ENCODE measurements around the gene CKAP4.

CKAP4 gene

DNA sequence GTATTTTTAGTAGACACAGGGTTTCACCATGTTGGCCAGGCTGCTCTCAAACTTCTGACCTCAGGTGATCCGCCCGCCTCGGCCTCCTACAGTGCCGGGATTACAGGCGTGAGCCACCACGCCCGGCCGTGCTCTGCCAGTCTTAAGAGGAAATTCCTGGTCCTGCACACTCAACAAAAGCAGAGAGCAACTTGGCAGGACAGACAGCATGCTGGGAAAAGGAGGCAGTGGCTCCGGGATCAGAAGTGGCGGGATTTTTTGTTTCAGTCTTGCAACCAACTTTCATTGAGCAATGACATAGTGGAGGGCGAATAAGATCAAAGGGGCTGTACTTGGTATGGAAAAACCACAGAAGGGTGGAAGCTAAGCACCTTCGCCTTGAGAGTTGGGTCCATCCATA is 2.1 kb downstream of the CKAP4 start:
- no peak for FAIRE-seq
- DNase-seq (ENCODE audit: insufficient read length, low spot score) = no peak

DNA sequence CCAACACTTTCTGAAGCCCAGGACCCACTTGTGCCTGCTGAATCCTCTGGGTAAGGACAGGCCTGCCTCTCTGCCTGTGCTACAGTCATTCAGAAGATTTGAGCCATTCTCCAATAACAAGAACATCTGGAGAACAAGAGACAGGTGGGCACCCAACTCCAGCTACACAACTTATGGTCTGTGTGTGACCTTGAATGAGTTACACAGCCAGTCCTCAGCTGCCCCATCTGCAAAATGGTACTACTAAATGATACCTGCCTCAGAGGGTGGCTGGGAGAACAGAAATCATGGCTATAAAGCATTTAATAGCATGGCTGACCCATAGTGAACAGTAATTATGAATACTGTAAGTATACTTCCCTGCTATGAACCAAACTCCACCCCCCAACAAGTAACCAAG is 4.2 kb downstream of the CKAP4 start:
- DNase-seq (ENCODE audit: insufficient read length, low spot score) (no peak), FAIRE-seq (no peak)

DNA sequence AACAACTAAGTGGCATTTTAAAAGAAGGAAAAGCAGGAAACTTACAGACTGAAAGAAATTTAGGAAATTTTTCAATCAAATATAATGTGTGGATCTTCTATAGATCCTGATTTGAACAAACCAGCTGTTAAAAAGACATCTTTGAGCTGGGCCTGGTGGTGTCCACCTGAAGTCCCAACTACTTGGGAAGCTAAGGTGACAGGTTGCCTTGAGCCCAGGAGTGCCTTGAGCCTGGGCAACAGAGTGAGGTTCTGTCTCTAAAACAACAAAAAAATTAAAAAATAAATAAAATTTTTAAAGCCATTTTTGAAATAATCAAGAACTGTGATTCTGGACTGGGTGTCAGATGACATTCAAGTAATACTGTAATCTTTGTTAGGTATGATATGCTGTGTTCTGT is 7.0 kb downstream of the CKAP4 start:
- DNase-seq (ENCODE audit: insufficient read length, low spot score) = no peak
- no peak for FAIRE-seq

DNA sequence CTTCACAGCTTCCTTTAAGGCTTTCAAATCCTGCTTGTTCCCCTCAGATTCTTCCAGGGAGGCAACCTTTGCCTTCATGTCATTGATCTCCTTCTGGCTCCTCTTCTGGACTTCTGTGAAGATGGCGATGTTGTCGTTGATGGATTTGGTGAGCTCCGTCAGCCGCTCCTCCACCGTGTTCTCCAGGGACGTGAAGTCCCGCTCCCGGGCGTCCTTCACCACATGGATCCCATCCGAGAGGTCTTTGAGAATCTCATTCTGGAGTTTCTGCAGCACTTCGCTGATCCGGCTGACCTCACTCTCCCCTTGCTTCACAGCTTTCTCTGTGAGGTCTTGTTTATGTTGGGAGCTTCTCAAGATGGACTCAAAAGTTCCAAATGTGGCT is 7.9 kb downstream of the CKAP4 start:
- DNase-seq (ENCODE audit: insufficient read length, low spot score) (no peak), FAIRE-seq (no peak)

DNA sequence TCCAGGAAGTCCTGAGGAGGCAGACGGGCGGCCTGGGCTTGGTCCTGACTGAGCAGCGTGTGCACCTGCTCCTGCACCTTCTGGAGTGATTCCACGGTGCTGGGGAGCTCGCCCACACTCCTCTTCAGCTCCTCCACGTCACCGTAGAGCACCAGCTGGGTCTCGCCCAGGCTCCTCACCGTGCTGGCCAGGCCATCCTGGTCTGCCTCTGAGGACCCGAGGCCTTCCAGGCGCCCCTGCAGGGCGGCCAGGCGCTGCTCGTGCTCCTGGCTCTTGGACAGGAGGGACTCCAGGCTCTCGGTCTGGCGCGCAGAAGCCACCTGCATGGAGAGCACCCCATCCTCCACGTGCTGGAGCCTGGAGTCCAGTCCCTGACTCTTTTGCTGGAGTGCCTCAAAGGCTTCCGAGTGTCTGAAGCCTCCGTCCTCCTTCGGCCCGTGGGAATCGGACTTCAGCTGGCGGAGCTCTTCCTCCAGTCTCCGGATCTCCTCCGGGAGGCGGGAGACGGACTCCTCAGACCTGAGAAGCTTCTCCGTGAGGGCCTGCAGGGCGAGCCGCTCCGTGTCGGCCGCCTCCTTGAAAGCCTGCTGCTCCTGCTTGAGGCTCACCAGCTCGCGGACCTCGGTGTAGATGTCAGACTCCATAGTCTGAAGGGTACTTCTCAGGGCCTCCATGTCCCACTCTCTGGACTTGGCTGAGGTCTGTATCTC is 8.4 kb downstream of the CKAP4 start:
- DNase-seq (ENCODE audit: insufficient read length, low spot score) = no peak
- no peak for FAIRE-seq

DNA sequence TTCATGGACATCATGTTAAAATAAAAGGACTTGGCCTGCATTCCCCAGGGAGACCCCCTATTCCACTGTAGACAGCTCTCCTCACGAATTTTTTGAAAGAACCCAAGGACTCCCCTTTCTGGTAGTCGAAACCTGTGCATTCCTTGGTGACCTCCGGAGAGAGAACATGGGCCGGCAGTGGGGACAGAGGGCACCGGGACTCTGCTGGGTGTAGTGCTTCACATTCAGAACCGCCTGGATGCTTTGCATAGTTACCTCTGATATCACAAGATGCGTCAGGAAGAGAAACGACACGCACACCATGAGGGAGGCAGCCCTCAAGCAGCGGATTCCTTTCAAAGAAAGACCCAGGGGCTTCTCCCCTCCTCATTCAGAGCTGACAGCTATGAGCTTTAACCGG is 9.7 kb downstream of the CKAP4 start:
- no peak for FAIRE-seq

DNA sequence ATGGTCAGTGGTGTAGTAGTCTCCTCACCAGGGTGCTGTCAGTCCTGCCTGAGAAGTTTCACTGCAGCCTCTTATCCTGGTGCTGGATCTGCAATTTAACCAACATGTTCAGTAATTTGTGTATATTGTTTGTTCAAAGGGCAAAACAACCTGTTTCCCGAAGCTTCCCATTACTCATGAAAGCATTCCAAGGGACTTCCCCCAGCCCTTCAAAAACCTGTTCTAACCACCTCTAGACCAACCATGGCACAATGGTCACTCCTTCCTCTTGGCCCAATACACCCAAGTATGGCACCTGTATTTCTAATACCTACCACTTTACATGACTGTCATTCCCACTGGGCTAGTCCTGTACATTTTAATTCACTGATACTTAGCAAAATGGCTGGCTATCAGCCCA is 12.1 kb downstream of the CKAP4 start:
- FAIRE-seq (no peak), DNase-seq (ENCODE audit: insufficient read length, low spot score) (no peak)

More for the DNA sequence above, 9.7 kb downstream of the CKAP4 start:
- no peak for DNase-seq (ENCODE audit: insufficient read length, low spot score)

DNA sequence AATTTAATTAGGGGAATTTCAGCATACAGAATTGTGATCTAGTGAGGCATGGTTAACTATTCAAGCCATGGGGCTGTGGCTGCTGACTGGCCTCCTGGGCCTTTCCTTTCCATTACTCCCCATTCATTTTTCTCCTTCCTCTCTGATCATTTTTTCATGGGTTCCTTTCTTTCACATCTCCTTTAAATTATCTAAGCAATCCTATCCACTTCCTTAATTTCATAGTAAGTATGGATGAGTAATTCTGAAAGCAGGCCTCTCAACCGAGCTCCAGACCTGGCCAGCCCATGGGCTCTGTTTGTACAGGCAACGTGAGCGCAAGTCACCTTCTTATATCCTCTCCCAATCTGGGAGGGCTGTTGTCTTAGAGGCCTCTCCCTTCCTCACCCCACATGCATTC is 13.4 kb downstream of the CKAP4 start:
- FAIRE-seq (no peak), DNase-seq (ENCODE audit: insufficient read length, low spot score) (no peak)

DNA sequence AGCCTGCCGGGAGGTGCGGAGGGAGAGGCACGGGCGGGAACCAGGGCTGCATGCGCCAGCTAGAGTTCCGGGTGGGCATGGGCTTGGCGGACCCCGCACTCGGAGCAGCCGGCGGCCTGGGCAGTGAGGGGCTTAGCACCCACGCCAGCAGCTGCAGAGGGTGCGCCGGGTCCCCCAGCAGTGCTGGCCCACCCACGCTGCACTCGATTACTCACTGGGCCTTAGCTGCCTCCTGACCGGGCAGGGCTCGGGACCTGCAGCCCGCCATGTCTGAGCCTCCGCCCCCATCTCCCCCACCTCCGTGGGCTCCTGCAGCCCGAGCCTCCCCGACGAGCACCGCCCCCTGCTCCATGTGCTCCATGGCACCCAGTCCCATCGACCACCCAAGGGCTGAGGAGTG is 14.8 kb downstream of the CKAP4 start:
- DNase-seq (ENCODE audit: insufficient read length, low spot score) (no peak), FAIRE-seq (no peak)

DNA sequence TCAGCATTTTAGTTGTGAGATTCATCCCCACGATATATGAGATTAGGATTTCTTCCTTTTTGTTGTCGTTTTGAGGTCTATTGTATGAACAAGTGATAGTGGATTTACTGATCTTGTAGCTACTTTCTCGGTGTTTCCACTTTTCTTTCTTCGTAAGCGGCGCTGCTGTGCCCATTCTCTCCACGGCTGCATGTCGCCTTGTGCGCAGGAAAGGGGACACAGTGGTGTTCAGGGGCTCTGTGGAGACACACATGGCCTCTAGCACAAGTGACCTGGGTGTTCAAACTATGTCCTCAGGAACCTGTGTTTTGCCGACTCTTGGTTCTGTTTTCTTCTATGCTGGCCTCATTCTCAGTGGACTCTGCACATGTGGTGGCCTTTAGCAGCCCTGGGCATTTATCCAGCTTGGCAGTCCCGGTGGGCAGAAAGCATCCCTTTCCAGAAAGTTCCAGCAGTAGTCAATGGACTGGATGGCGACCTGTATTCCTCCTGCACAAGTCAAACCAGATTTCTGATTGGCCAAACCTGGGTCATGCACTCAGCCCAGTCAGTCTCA is 18.7 kb downstream of the CKAP4 start:
- FAIRE-seq = no peak
- DNase-seq (ENCODE audit: insufficient read length, low spot score) = no peak

DNA sequence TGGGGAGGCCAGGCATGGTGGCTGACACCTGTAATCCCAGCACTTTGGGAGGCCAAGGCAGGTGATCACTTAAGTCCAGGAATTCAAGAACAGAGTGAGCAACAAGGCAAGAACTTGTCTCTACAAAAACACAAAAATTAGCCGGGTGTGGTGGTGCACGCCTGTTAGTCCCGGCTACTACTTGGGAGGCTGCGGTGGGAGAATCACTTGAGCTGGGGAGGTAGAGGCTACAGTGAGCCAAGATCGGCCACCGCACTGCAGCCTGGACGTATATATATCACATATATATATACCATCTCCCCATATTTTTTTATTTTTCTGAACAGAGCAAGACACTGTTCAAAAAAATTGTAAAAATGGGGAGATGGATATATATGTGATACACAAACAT is 19.5 kb downstream of the CKAP4 start:
- no peak for DNase-seq (ENCODE audit: insufficient read length, low spot score)
- FAIRE-seq = no peak

DNA sequence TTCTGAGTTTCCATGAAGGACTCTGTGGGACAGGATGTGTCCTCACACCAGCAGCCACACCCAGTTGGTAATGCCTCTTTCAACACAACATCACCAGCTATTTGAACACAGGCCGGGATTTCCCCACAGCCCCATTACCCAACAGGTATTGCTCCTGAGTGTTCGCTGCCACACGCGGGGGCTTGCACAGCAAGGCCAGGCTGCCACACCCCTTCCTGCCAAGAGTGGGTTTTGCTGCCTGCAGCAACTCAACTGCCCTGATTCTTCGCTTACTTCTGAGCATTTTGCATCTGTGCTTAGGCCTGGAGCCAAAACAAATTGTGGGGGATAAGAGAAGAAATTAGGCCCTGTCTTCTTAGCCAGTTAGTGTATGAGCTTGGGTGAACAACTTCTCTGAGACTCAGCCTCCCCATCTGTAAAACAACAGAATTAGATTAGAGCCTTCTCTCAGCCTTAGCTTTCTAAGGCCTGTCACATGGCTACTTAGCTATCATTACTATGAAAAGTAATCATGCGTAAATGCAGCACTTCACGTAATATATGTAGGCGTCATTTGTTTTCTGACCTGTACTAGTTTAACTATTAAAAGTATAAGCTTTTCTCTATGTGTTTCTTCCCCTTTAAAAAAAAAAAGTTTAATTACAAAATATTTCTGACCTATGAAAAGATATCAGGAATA is 20.0 kb downstream of the CKAP4 start:
- no peak for FAIRE-seq
- no peak for DNase-seq (ENCODE audit: insufficient read length, low spot score)

DNA sequence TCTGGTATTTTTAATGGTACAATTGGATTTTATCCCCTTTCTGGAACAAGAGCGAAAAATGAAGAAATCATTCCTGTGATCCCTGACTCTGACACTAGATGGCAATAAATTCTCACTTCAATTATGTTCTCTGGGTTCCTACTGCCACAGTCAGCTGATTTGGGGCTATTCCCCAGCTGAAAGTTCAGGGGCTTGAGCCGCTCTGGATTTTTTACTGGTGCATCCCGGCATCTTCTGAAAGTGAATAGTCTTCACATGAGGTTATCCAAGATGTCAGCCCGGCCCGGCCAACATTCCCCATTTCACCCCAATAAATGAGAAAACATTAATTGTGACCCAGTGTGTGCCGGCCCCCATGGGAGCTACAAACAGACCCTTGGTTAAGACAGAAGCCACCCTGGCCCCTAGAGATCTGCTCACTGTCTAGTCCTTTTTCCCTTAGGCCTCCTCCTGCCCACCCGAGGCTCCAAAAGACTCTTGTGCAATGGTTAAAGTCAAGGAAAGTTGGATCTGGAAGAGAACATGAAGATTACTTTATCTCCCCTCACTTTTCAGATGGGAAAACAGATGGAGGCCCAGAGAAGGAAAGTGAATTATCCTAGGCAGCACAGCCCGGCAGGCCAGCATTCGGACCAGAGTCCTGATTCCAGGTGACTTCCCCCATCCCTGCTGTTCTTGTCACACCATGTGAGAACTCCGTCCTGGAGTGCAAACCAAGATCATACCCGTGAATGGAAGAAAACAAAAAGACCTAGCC is 20.8 kb downstream of the CKAP4 start:
- FAIRE-seq = no peak

DNA sequence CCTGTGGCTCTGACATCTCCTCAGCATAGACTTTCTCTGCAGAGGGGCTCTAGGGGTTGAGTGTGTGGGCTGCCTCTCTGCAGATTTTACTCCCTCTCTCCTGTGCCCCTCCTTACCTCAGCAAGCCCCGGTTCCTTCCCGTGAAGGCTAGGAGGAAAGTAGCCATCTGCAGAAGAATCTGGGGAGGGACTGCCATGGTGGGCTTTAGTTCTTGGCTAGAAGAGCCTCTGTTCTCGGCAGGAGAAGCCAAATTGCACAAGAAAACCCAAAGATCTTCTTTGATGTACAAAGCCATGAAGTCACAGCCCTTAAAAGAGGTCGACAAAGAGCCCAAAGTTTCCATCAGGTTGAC is 23.5 kb downstream of the CKAP4 start:
- DNase-seq (ENCODE audit: insufficient read length, low spot score) (no peak), FAIRE-seq (no peak)

More for the DNA sequence above, 20.8 kb downstream of the CKAP4 start:
- DNase-seq (ENCODE audit: insufficient read length, low spot score) = peak; percentile 79

DNA sequence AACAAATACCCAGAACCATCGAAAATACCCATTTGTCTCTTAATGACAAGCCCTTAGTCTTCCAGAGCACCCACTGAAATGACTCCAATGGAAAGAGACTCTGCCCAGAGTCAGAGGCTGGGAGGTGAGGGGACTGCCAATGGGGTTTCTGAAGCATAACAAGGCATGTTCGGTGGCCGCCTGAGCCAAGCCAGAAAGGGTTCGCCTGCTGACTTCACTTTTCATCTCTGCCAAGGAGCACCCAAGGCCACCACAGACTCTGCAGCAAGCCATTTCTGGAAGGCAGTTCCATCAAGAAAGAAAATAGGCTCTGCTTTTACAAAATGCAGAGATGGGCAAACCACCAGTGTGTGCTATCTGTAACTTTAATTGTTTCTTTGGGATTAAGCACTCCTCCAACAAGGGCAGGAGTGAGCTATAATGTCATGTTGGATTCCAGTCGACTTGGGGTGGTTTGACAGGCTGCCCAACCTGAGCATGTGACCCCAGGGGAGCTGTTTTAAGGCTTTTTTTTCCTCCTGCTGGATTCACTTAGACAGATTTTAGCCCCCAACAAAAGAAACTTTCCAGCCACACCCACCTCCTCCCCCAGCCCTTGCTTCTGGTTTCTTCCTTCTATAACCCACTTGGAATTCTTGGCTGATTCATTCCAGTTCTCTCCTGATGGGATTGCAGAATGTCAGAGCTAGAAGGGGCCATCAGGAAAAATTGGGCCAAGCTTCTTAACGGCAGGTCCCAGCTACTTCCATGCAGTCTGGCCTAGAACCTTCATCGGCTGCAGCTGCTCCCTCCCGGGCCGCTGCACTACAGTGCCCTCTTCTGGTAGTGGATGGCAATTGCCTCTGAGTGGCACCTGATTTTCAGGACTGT is 24.1 kb downstream of the CKAP4 start:
- FAIRE-seq (no peak), DNase-seq (ENCODE audit: insufficient read length, low spot score) (peak; percentile 84)

DNA sequence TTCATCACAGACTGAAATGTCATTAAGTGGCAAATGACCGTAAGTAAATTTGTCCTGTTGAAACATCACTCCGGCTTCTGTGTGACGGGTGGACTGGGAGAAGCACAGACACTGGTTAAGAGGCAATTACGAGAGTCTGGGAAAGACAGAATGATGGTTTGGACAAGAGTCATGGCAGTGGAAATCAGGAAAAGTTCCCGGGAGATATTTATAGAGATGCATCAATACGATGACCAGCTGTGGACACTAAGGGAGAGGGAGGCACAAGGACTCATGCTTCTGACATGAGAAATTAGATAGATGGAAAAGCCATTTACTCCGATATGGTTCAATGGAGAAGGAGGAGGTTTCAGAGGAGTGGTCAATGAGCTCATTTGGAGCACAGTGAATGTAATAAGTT is 27.3 kb downstream of the CKAP4 start:
- no peak for DNase-seq (ENCODE audit: insufficient read length, low spot score)
- no peak for FAIRE-seq

DNA sequence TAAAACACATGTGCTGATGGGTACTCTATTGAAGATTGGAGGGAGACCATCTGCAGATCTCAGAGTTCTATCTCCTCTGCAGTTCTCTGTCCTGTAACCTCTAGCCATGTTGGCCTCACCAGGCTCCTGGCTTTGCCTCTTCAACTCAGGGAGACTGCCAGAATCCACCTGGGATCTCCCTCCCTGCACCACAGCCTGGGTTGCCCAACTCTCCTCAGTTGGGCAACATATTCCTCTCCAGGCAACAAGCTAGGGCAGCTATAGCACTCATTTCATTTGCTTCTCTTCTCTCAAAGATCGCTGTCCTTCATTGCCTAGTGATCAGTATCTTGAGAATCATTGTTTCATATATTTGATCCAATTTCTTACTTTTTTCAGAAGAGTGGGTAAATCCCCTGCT is 28.8 kb downstream of the CKAP4 start:
- no peak for DNase-seq (ENCODE audit: insufficient read length, low spot score)

DNA sequence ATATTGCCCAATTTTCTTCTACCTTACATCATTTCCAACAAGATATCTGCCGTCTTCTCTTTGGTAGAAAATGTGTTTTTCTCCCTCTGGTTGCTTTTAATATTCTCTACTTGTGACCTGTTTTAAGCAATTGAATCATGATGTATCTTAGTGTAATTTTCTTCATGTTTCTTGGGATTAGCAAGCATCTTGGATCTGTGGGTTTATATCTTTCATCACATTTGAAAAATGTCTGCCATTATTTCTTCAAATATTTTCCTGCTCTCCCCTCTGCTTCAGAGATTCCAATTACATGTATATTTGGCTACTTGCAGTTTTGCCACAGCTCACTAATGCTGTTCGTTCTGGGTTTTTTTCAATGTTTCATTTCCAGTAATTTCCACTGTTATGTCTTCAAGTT is 30.1 kb downstream of the CKAP4 start:
- no peak for FAIRE-seq
- DNase-seq (ENCODE audit: insufficient read length, low spot score) = no peak

More for the DNA sequence above, 28.8 kb downstream of the CKAP4 start:
- FAIRE-seq = no peak

DNA sequence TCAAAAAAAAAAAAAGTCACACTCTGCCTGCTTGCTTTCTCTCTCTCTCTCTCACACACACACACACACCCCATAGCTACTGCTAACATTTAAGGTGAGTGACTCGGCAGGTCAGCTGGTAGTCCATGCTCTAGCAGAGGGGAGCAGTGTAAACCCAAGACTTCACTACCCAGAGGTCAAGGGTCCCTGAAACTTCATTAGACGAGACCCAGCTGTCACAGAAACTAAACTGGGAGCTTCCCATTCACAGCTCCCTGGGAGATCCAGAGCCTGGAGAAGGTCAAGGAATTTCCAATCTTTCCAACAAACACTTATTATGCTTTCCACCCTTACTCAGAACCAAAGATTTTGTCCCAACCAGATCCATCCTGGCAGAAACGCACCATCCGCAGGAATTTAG is 33.2 kb downstream of the CKAP4 start:
- no peak for DNase-seq (ENCODE audit: insufficient read length, low spot score)
- FAIRE-seq = no peak

DNA sequence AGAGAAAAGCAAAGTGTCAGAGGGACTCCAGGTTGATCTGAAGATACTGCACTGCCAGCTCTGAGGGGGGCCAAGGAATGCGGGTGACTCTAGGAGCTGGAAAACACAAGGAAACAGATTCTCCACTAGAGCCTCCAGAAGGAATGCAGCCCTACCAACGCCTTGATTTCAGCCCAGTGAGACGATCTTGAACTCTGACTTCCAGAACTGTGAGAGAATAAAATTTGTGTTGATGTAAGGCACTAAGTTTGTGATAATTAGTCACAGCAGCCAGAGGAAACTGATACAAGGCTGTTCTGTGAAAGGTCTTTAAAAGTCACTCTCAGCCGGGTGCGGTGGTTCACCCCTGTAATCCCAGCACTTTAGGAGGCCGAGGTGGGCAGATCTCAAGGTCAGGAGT is 34.2 kb downstream of the CKAP4 start:
- FAIRE-seq (no peak), DNase-seq (ENCODE audit: insufficient read length, low spot score) (no peak)

DNA sequence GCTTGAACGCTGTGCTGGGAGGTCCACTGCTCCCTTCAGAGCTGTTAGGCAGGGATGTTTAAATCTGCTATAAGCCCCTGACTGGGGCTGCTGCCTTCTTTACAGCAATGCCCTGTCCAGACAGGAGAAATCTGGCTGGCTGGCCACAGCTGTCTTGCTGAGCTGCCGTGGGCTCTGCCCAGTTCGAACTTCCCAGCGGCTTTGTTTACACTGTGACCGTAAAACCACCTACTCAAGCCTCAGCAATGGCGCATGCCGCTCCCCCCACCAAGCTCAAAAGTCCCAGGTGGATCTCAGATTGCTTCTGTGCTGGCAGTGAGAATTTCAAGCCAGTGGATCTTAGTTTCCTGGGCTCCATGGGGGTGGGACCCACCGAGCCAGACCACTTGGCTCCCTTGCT is 35.8 kb downstream of the CKAP4 start:
- FAIRE-seq (no peak), DNase-seq (ENCODE audit: insufficient read length, low spot score) (no peak)

Data from HTR-8/SVneo (cell line).